ENCODE measurements around the gene XAGE3. TPM values are rescaled to one million over a fixed set of nuclear protein-coding genes. Genes with fewer than 3 reads are reported as not detected.

The XAGE3 gene
- total RNA-seq, 1 donor from 2014 or later: not detected

GRCh38 chrX:52839137-52839536, 28.7 kb downstream of the XAGE3 start:
- DNase-seq: no peak

GRCh38 chrX:52830551-52830950, 37.3 kb downstream of the XAGE3 start:
- DNase-seq: no peak

- no peak for DNase-seq
These were observed 43.3 kb downstream of the XAGE3 start for GRCh38 chrX:52824608-52825007.

- no peak for DNase-seq
These were observed 46.7 kb downstream of the XAGE3 start for GRCh38 chrX:52821079-52821760.

GRCh38 chrX:52819788-52820187, 48.1 kb downstream of the XAGE3 start:
- DNase-seq: no peak

Other genes with a start within 250 kb of the XAGE3 start
- gene SSX7, start 213.2 kb downstream of the XAGE3 start, total RNA-seq: not detected in 2 replicates
- gene SSX2, start 160.9 kb downstream of the XAGE3 start, total RNA-seq: not detected in 2 replicates
- gene SSX2B, start 116.8 kb downstream of the XAGE3 start, total RNA-seq: not detected in 2 replicates
- not detected in 2 replicates for gene SPANXN5, start 70.7 kb downstream of the XAGE3 start, total RNA-seq
- gene XAGE5, start 56.8 kb downstream of the XAGE3 start, total RNA-seq: not detected in 2 replicates
- 6.7 and 10.4 TPM in 2 replicates for gene FAM156B, start 29.2 kb upstream of the XAGE3 start, total RNA-seq
- gene FAM156A, start 90.4 kb upstream of the XAGE3 start, total RNA-seq: 5.6 and 9.2 TPM in 2 replicates
- 1.7 and 2.5 TPM in 2 replicates for gene GPR173, start 180.7 kb upstream of the XAGE3 start, total RNA-seq
- gene TSPYL2, start 214.3 kb upstream of the XAGE3 start, total RNA-seq: 5.6 and 11.1 TPM in 2 replicates
- 7.6 and 8.5 TPM in 2 replicates for gene KANTR, start 226.1 kb upstream of the XAGE3 start, total RNA-seq